Left ventricle myocardium superior (tissue), 1 donor: ENCODE measurements around the gene NCMAP. TPM values are rescaled to one million over a fixed set of nuclear protein-coding genes. Genes with fewer than 3 reads are reported as not detected.

Experiments used
- ATAC-seq: fragments of 200-7000 bp; cut with Tn5 transposase; one replicate; pipeline ENCODE4 v1.9.1; 2020; ENCODE audit warnings: mild to moderate bottlenecking, moderate library complexity
- DNase-seq: peaks from one replicate; pipeline ENCODE4 v3.0.0-alpha.2; 2020
- intact Hi-C: fragments of 100-400 bp; cut with micrococcal nuclease; formaldehyde crosslinking; loops from one replicate; pipeline ENCODE4 v1.11.0; 2022
- total RNA-seq: library from RNA; stranded (reverse); fragmentation: NEBNext Ultra II Directional; extraction: Animal tissue kit (Norgen Biotek cat#: 25700); gene quantifications from one replicate; pipeline ENCODE4 v1.2.1, GENCODE V29; 2021
- donor health status: DM: no; HTN: yes; CAD: no; lungs with severe emphysema.

Gene NCMAP
- total RNA-seq, 1 donor from 2014 or later: 0.27 TPM

DNA sequence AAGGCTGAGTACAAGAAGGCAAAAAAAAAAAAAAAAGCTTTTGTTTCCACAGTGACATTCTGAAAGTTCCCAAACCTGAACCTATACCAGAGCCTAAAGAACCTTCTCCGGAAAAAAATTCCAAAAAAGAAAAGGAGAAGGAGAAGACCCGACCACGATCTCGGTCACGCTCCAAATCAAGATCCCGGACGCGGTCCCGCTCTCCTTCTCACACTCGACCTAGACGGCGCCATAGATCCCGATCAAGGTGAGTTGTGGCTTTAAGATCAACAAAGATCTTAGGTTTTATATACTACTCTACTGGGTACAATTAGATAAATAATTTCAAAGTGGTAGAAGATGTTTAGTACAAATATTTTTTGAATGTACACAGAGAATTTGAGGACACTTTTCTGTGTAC, 96.5 kb downstream of the NCMAP start:
- DNase-seq (no peak), ATAC-seq (no peak)
- intact Hi-C loops: loop anchor here (10.0 kb wide), 1 partner anchor 572 kb away; no protein-coding TSS in a partner anchor

DNA sequence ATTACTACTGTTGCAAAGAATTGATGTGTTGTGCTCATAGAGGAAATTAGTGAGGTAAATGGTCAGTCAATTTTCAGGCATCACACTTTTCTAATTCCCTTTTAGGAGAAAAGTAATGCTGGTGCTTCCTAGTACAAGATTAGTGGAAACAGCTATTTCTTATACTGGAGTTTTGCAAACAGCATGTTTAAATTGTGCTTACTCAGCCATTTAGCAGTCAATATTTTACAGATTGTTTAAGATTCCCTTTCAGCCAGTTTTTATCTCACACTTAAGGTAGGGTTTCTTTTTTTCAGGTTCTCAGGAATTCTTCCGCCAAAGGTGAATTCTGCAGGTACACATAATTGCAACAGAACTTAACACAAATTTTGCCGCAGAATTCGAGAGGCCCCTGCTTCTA, 98.1 kb downstream of the NCMAP start:
- DNase-seq (no peak), ATAC-seq (no peak)
- intact Hi-C loops: loop anchor here (10.0 kb wide), 1 partner anchor 571 kb away; no protein-coding TSS in a partner anchor

DNA sequence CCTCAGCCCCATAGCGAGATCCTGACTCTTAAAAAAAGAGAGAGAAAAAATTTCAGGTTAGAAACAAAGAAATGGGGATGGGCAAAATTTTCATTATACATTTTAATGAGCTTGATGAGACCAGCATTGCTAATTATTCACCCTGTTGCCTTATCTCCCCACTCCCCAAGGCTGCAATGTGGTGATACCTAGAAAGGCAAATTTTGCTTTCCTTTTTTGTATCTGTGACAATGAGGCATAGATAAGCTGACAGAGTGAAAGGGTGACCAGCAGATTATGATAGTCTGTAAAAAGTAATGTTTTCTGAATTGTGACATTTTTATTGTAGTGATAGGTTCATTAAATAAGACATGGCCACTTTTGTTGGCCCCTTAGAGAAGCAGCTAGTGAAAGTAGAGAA, 100.2 kb downstream of the NCMAP start:
- intact Hi-C loops: loop anchor here (10.0 kb wide), 1 partner anchor 569 kb away; no protein-coding TSS in a partner anchor
- DNase-seq (no peak), ATAC-seq (no peak)

DNA sequence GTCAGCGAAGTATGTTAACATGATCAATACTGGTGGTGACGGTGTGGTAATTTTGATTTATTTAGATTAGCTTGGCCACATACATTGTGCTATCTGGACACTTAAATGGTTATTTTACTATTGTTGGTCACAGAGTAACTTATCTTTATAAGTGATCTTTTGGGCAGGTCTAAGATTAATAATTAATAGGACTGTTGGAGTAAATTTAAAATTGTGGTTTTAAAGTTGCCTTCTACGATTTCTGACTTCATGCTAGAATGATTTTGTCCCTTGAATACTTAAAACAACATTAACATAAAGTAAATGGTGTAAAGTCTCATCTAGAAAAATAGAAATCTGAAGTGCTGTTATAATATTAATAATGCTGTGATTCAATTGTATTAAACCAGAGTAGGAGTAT, 101.9 kb downstream of the NCMAP start:
- no peak for DNase-seq
- intact Hi-C loops: loop anchor here (10.0 kb wide), 1 partner anchor 567 kb away; no protein-coding TSS in a partner anchor
- ATAC-seq: no peak

Other genes starting within 250 kb of the NCMAP start
- not detected for gene GRHL3, start 236.7 kb upstream of the NCMAP start, total RNA-seq
- gene STPG1, start 142.3 kb upstream of the NCMAP start, total RNA-seq: 4.9 TPM
- gene NIPAL3, start 140.3 kb upstream of the NCMAP start, total RNA-seq: 34.6 TPM
- gene RCAN3, start 53.3 kb upstream of the NCMAP start, total RNA-seq: 6.4 TPM
- 65.5 TPM for gene SRRM1, start 87.2 kb downstream of the NCMAP start, total RNA-seq
- 358 TPM for gene CLIC4, start 189.4 kb downstream of the NCMAP start, total RNA-seq